GM18861 (cell line): ENCODE measurements around the gene TNP1.

Source experiments
- ATAC-seq: cut with Tn5 transposase; IDR thresholded peaks from one replicate; pipeline ENCODE4 v1.9.1; 2021; ENCODE audit not compliant: unreplicated experiment

Gene TNP1

GRCh38 chr2:216875862-216876261 lies 16.0 kb upstream of the TNP1 start:
- no peak for ATAC-seq

GRCh38 chr2:216873573-216873972 lies 13.7 kb upstream of the TNP1 start:
- ATAC-seq = no peak

- no peak for ATAC-seq
Observed at GRCh38 chr2:216872624-216873023, 12.8 kb upstream of the TNP1 start.

- ATAC-seq = no peak
Observed at GRCh38 chr2:216872040-216872439, 12.2 kb upstream of the TNP1 start.

GRCh38 chr2:216871333-216871934 lies 11.6 kb upstream of the TNP1 start:
- no peak for ATAC-seq

GRCh38 chr2:216870508-216871332 lies 10.9 kb upstream of the TNP1 start:
- ATAC-seq = no peak

- ATAC-seq = no peak
Observed at GRCh38 chr2:216866515-216867095, 6.7 kb upstream of the TNP1 start.

GRCh38 chr2:216865658-216866057 lies 5.8 kb upstream of the TNP1 start:
- no peak for ATAC-seq

- no peak for ATAC-seq
Observed at GRCh38 chr2:216863946-216864345, 4.1 kb upstream of the TNP1 start.

- no peak for ATAC-seq
Observed at GRCh38 chr2:216862628-216863398, 2.9 kb upstream of the TNP1 start.

GRCh38 chr2:216860426-216861137 lies 718 bp upstream of the TNP1 start:
- no peak for ATAC-seq

GRCh38 chr2:216858312-216858711 lies 1.6 kb downstream of the TNP1 start:
- ATAC-seq = no peak

GRCh38 chr2:216857131-216857550 lies 2.7 kb downstream of the TNP1 start:
- ATAC-seq = no peak

- ATAC-seq = no peak
Observed at GRCh38 chr2:216856406-216857065, 3.3 kb downstream of the TNP1 start.

GRCh38 chr2:216855605-216856004 lies 4.3 kb downstream of the TNP1 start:
- ATAC-seq = no peak

- ATAC-seq = no peak
Observed at GRCh38 chr2:216855079-216855478, 4.8 kb downstream of the TNP1 start.

GRCh38 chr2:216851486-216852090 lies 8.3 kb downstream of the TNP1 start:
- no peak for ATAC-seq

- no peak for ATAC-seq
Observed at GRCh38 chr2:216850665-216851322, 9.1 kb downstream of the TNP1 start.

GRCh38 chr2:216849987-216850386 lies 9.9 kb downstream of the TNP1 start:
- ATAC-seq = no peak
